PC-9 (cell line): ENCODE measurements around the gene PDRG1. TPM values are rescaled to one million over a fixed set of nuclear protein-coding genes. Genes with fewer than 3 reads are reported as not detected.

ENCODE experiments used
- BruUV-seq: library from RNA; stranded (reverse); fragments of 400-500 nt; replicated peaks from 2 replicates; lab custom pipeline; 2021; lab: Mats Ljungman, UMichigan
- CTCF ChIA-PET: fragments of 300-600 bp; sonication (Branson Sonifier 250); formaldehyde crosslinking; loops from one replicate; lab custom pipeline; 2022; ENCODE audit warnings: antibody characterized with exemption; lab: Charles Lee
- POLR2A ChIA-PET: fragments of 300-600 bp; sonication (Branson Sonifier 250); formaldehyde crosslinking; loops from one replicate; lab custom pipeline; 2022; ENCODE audit warnings: antibody characterized with exemption; ENCODE audit not compliant: unreplicated experiment; lab: Charles Lee
- DNase-seq, 2 experiments: peaks; one replicate each; pipeline versions ENCODE4 v3.0.0 to v3.0.0-alpha.2; 2015 to 2022; ENCODE audit warnings: mixed read lengths in 1 of 2
- H2AFZ ChIP-seq: fragments of 200-600 bp; sonication (generic); 2 replicates; pipeline ENCODE4 v1.8.1; 2017; ENCODE audit warnings: antibody characterized with exemption
- H3F3A ChIP-seq: fragments of 200-600 bp; sonication (generic); 2 replicates; pipeline ENCODE4 v1.8.1; 2017; ENCODE audit warnings: antibody characterized with exemption, mild to moderate bottlenecking, low read depth; ENCODE audit not compliant: insufficient read depth
- H3K27ac ChIP-seq: fragments of 200-600 bp; sonication (generic); 2 replicates; pipeline ENCODE4 v1.6.1; 2016; ENCODE audit warnings: mixed run types
- H3K27me3 ChIP-seq: fragments of 200-600 bp; sonication (generic); 2 replicates; pipeline ENCODE4 v1.6.1; 2016; ENCODE audit warnings: low read depth, mixed run types; ENCODE audit not compliant: insufficient read depth
- H3K36me3 ChIP-seq: fragments of 200-600 bp; sonication (generic); 2 replicates; pipeline ENCODE4 v1.6.1; 2016; ENCODE audit warnings: low read depth, mixed run types
- H3K4me1 ChIP-seq: fragments of 200-600 bp; sonication (generic); replicated peaks from 2 replicates; pipeline ENCODE4 v1.6.1; 2016; ENCODE audit warnings: mixed run types; ENCODE audit not compliant: insufficient read depth
- H3K4me2 ChIP-seq: fragments of 200-600 bp; sonication (generic); 2 replicates; pipeline ENCODE4 v1.6.1; 2017; ENCODE audit warnings: mixed run types
- H3K4me3 ChIP-seq: fragments of 200-600 bp; sonication (generic); 2 replicates; pipeline ENCODE4 v1.6.1; 2016; ENCODE audit warnings: mixed run types
- H3K79me2 ChIP-seq: fragments of 200-600 bp; sonication (generic); 2 replicates; pipeline ENCODE4 v1.6.1; 2017; ENCODE audit warnings: low read depth, mixed run types
- H3K9me2 ChIP-seq: fragments of 200-600 bp; sonication (generic); 2 replicates; pipeline ENCODE4 v1.8.1; 2017; ENCODE audit warnings: mild to moderate bottlenecking; ENCODE audit not compliant: insufficient read depth
- H3K9me3 ChIP-seq: fragments of 200-600 bp; sonication (generic); 2 replicates; pipeline ENCODE4 v1.8.1; 2016; ENCODE audit warnings: low read depth; ENCODE audit not compliant: insufficient read depth
- H4K20me1 ChIP-seq: fragments of 200-600 bp; sonication (generic); 2 replicates; pipeline ENCODE4 v1.8.1; 2017; ENCODE audit not compliant: insufficient read depth
- CTCF ChIP-seq: fragments of 200-600 bp; sonication (generic); conservative IDR thresholded peaks from 2 replicates; pipeline ENCODE4 v1.6.1; 2017; ENCODE audit warnings: mixed run types, antibody characterized with exemption, mild to moderate bottlenecking, moderate library complexity
- EZH2 ChIP-seq: fragments of 200-600 bp; sonication (generic); IDR thresholded peaks from 2 replicates; pipeline ENCODE4 v1.8.0; 2017; ENCODE audit warnings: antibody characterized with exemption, low read depth
- intact Hi-C: fragments of 100-400 bp; cut with micrococcal nuclease; formaldehyde crosslinking; loops from one replicate; pipeline ENCODE4 v1.10.0; 2022; ENCODE audit not compliant: unreplicated experiment
- total RNA-seq: library from RNA; stranded (reverse); gene quantifications from 2 replicates; pipeline ENCODE4 v1.2.3, GENCODE V29; 2021

The PDRG1 gene
- total RNA-seq, 1 experiment from 2014 or later: 13.7 TPM

- CTCF ChIA-PET: no interaction called here
- Histone ChIP-seq H3K27ac (no peak overlapping the region), H3K79me2 (peaks cover 25% of the 10 kb centered on the region), H3K9me2 (no peaks in the 10 kb centered on the region), H2AFZ (no peak overlapping the region), H3K36me3 (peaks cover 20% of the 10 kb centered on the region), H3K4me1 (peaks cover 8% of the 10 kb centered on the region), H3K4me2 (no peak overlapping the region), H3K9me3 (no peaks in the 10 kb centered on the region), H3K27me3 (no peaks in the 10 kb centered on the region), H3F3A (no peaks in the 10 kb centered on the region), H4K20me1 (0 out of 2 replicates have a peak, but pooled peaks cover 7% of the 10 kb centered on the region), H3K4me3 (no peak overlapping the region)
- POLR2A ChIA-PET: no interaction called here
- intact Hi-C loops: no loop called here
- DNase-seq: no peak
- BruUV-seq: no TSS peak
- no peak for TF ChIP-seq CTCF
- TF ChIP-seq EZH2: no peak
These were observed 3.8 kb downstream of the PDRG1 start for GRCh38 chr20:31948008-31948407.

GRCh38 chr20:31945785-31946184 lies 6.1 kb downstream of the PDRG1 start:
- H3K27ac ChIP-seq: no peak overlapping the region
- H3K4me3 ChIP-seq: no peak overlapping the region
- no peak overlapping the region for H3K4me2 ChIP-seq
- TF ChIP-seq EZH2: no peak
- no peak for TF ChIP-seq CTCF
- no peak overlapping the region for H2AFZ ChIP-seq
- H3K9me3 ChIP-seq: no peaks in the 10 kb centered on the region
- H3K4me1 ChIP-seq: peaks cover 5% of the 10 kb centered on the region
- H3K79me2 ChIP-seq: peaks cover 15% of the 10 kb centered on the region
- H3K36me3 ChIP-seq: peaks cover 20% of the 10 kb centered on the region
- 0 out of 2 replicates have a peak, but pooled peaks cover 6% of the 10 kb centered on the region for H4K20me1 ChIP-seq
- no peaks in the 10 kb centered on the region for H3F3A ChIP-seq
- intact Hi-C loops: no loop called here
- no peaks in the 10 kb centered on the region for H3K9me2 ChIP-seq
- ChIA-PET POLR2A (interaction anchor here (0.7 kb wide), 1 partner anchor 27 kb away, joined by 4 read pairs; no protein-coding TSS in a partner anchor), CTCF (interaction anchor here (0.6 kb wide), 1 partner anchor 78 kb away, joined by 6 read pairs; no protein-coding TSS in a partner anchor)
- no TSS peak for BruUV-seq
- DNase-seq: no peak
- no peaks in the 10 kb centered on the region for H3K27me3 ChIP-seq

- peaks cover under 1% of the 10 kb centered on the region for H3K4me1 ChIP-seq
- no peaks in the 10 kb centered on the region for H3F3A ChIP-seq
- no peak overlapping the region for H3K4me2 ChIP-seq
- H3K4me3 ChIP-seq: no peak overlapping the region
- intact Hi-C loops: no loop called here
- H3K79me2 ChIP-seq: peaks cover 11% of the 10 kb centered on the region
- POLR2A ChIA-PET: no interaction called here
- no peak overlapping the region for H2AFZ ChIP-seq
- H4K20me1 ChIP-seq: 0 out of 2 replicates have a peak, but pooled peaks cover 1% of the 10 kb centered on the region
- DNase-seq: no peak
- H3K27ac ChIP-seq: no peak overlapping the region
- TF ChIP-seq CTCF (no peak), EZH2 (no peak)
- no TSS peak for BruUV-seq
- H3K9me3 ChIP-seq: no peaks in the 10 kb centered on the region
- H3K36me3 ChIP-seq: peaks cover 20% of the 10 kb centered on the region
- H3K27me3 ChIP-seq: no peaks in the 10 kb centered on the region
- CTCF ChIA-PET: no interaction called here
- no peaks in the 10 kb centered on the region for H3K9me2 ChIP-seq
These were observed 6.5 kb downstream of the PDRG1 start for GRCh38 chr20:31945319-31945718.
